Measurements from ENCODE around the gene NT5C1B.

Gene NT5C1B

DNA sequence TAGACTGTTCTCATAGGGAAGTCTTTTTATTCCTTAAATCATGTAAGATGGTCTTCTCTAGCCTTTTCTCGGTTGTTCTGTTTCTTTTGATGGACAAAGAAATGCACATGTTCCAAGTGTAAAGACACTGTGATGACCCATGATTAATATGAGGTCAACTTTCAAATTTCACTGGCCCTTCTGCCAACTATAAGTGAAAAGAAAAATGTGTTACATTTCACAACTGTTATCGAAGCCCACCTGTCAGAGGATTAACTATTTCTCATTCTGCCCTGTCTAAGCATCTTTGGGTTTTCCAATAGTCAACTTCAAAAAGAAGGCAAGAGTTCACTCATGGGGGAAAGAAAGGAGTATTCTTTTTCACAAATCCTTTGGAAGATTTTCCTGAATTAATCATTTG, 32.2 kb downstream of the NT5C1B start:
- no peak for ATAC-seq
- TF ChIP-seq CSDC2 (CRISPR knock-in tag; IDR thresholded peaks at IDR 0.05) (no peak), ZC3H10 (CRISPR knock-in tag; IDR thresholded peaks at IDR 0.05) (no peak), ZFP3 (CRISPR knock-in tag; IDR thresholded peaks at IDR 0.05) (no peak), OSR1 (CRISPR knock-in tag; IDR thresholded peaks at IDR 0.05) (no peak), BACH2 (CRISPR knock-in tag; IDR thresholded peaks at IDR 0.05; ENCODE audit: borderline replicate concordance) (no peak), ESRRG (CRISPR knock-in tag; IDR thresholded peaks at IDR 0.05) (no peak), ZNF8 (CRISPR knock-in tag; IDR thresholded peaks at IDR 0.05) (no peak), ARNTL (CRISPR knock-in tag; IDR thresholded peaks at IDR 0.05; ENCODE audit: borderline replicate concordance, low read depth) (no peak)

DNA sequence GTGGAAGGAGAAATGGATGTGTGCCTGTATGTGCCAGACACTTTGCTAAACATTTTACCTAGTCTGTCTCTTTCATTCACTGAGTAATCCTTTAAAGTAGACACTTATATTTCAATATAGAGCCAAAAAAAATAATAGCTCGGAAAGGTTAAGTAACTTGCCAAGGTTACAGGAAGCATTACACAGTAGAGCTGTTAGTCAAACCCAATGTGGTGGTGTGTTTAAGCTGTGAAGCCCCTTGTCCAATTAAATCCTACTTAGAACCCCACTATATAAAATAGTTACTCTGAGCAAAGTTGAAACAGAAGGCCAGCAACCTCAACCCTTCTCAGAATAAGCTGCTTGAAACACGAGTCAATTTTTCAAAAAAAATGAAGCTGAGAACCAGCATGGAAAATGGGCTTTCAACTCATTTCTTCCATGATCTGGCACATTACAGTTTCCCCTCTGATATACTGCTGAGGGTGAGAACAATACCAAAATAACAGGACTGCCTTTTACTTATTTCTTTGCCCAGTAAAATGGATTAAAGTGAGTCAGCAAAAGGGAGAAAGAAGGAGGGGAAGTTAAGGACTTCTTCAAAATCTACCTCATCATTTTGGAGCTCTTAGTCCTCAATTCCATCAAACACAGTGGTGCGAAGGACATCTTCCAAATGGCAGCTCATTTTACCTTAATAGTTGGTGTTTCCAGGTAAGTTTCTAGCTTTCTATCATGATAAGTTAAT, 36.9 kb downstream of the NT5C1B start:
- peak; percentile 52 for ATAC-seq
- TF ChIP-seq ISL1 (CRISPR knock-in tag; IDR thresholded peaks at IDR 0.05) = peak; percentile 60
- no peak for TF ChIP-seq CSDC2 (CRISPR knock-in tag; IDR thresholded peaks at IDR 0.05)
- TF ChIP-seq TCF4 (CRISPR knock-in tag; IDR thresholded peaks at IDR 0.05; ENCODE audit: borderline replicate concordance) = no peak
- TF ChIP-seq, protein P1, sequence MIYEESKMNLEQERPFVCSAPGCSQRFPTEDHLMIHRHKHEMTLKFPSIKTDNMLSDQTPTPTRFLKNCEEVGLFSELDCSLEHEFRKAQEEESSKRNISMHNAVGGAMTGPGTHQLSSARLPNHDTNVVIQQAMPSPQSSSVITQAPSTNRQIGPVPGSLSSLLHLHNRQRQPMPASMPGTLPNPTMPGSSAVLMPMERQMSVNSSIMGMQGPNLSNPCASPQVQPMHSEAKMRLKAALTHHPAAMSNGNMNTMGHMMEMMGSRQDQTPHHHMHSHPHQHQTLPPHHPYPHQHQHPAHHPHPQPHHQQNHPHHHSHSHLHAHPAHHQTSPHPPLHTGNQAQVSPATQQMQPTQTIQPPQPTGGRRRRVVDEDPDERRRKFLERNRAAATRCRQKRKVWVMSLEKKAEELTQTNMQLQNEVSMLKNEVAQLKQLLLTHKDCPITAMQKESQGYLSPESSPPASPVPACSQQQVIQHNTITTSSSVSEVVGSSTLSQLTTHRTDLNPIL (CRISPR knock-in tag; IDR thresholded peaks at IDR 0.05; ENCODE audit: low read depth) = no peak
- no peak for TF ChIP-seq PPARA (CRISPR knock-in tag; IDR thresholded peaks at IDR 0.05; ENCODE audit: borderline replicate concordance)
- no peak for TF ChIP-seq SNAI2 (CRISPR knock-in tag; IDR thresholded peaks at IDR 0.05)
- no peak for TF ChIP-seq ZFP30 (CRISPR knock-in tag; IDR thresholded peaks at IDR 0.05)

DNA sequence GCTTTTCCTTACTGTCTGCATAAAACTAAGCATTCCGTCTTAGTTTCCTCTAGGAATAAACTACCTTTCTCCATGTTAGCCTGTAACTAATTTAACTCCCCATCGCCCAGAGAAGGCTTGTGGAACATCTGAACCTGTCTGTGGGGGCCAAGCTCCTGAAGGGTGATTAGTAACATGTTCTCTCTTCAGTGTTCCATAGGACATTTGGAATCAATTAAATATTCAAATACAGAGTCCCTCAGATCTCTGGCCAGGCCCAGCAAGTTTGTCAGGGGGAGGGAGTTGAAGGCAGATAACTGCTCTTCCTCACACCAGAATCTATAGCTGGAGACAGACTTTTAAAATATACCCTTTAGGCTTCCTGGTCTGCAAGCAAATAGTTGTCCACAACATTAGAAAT, 37.7 kb downstream of the NT5C1B start:
- ATAC-seq = peak; percentile 54
- TF ChIP-seq GLIS3 (CRISPR knock-in tag; IDR thresholded peaks at IDR 0.05) = no peak
- peak; percentile 53; the same call in 1 of the 2 replicates for TF ChIP-seq TCF4 (CRISPR knock-in tag; IDR thresholded peaks at IDR 0.05; ENCODE audit: borderline replicate concordance)
- TF ChIP-seq, protein P2, sequence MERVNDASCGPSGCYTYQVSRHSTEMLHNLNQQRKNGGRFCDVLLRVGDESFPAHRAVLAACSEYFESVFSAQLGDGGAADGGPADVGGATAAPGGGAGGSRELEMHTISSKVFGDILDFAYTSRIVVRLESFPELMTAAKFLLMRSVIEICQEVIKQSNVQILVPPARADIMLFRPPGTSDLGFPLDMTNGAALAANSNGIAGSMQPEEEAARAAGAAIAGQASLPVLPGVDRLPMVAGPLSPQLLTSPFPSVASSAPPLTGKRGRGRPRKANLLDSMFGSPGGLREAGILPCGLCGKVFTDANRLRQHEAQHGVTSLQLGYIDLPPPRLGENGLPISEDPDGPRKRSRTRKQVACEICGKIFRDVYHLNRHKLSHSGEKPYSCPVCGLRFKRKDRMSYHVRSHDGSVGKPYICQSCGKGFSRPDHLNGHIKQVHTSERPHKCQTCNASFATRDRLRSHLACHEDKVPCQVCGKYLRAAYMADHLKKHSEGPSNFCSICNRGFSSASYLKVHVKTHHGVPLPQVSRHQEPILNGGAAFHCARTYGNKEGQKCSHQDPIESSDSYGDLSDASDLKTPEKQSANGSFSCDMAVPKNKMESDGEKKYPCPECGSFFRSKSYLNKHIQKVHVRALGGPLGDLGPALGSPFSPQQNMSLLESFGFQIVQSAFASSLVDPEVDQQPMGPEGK (CRISPR knock-in tag; IDR thresholded peaks at IDR 0.05; ENCODE audit: borderline replicate concordance) = no peak

DNA sequence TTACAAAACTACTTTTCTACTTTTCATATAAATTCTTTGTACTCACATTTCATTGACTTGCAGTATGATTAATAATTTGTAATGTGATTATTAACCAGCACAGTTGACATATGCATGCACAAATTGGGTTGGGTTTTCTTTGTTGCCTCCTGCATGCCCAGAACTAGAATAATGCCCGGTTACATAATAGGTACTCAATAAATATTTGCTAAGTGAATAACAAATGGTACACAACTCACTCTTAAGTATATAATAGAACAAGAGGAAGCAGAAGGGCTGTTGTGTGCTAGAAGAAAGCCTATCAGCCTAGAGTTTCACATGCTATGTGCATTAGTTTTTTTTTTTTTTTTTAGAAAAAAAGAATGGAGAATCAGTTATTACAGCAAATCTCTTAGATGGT, 38.2 kb downstream of the NT5C1B start:
- TF ChIP-seq, protein P3, sequence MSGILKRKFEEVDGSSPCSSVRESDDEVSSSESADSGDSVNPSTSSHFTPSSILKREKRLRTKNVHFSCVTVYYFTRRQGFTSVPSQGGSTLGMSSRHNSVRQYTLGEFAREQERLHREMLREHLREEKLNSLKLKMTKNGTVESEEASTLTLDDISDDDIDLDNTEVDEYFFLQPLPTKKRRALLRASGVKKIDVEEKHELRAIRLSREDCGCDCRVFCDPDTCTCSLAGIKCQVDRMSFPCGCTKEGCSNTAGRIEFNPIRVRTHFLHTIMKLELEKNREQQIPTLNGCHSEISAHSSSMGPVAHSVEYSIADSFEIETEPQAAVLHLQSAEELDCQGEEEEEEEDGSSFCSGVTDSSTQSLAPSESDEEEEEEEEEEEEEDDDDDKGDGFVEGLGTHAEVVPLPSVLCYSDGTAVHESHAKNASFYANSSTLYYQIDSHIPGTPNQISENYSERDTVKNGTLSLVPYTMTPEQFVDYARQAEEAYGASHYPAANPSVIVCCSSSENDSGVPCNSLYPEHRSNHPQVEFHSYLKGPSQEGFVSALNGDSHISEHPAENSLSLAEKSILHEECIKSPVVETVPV (CRISPR knock-in tag; IDR thresholded peaks at IDR 0.05) = no peak
- TF ChIP-seq ZNF565 (CRISPR knock-in tag; conservative IDR thresholded peaks at IDR 0.05; ENCODE audit: low read depth) (no peak), ESRRG (CRISPR knock-in tag; IDR thresholded peaks at IDR 0.05) (no peak), ISL1 (CRISPR knock-in tag; IDR thresholded peaks at IDR 0.05) (no peak), SNAI2 (CRISPR knock-in tag; IDR thresholded peaks at IDR 0.05) (no peak)

DNA sequence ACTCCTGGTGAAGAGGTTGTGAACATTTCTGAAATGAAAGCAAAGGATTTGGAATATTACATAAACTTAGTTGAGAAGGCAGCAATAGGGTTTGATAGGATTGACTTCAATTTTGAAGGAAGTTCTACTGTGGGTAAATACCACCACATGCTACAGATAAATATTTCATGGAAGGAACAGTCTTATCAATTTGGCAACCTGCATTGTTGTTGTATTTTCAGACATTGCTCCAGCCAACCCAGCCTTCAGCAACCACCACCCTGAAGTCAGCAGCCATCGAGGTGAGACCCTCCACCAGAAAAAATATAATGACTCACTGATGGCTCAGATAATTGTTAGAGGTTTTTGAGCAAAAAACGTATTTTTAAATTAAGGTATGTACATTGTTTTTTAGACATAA, 38.9 kb downstream of the NT5C1B start:
- TF ChIP-seq, protein P4, sequence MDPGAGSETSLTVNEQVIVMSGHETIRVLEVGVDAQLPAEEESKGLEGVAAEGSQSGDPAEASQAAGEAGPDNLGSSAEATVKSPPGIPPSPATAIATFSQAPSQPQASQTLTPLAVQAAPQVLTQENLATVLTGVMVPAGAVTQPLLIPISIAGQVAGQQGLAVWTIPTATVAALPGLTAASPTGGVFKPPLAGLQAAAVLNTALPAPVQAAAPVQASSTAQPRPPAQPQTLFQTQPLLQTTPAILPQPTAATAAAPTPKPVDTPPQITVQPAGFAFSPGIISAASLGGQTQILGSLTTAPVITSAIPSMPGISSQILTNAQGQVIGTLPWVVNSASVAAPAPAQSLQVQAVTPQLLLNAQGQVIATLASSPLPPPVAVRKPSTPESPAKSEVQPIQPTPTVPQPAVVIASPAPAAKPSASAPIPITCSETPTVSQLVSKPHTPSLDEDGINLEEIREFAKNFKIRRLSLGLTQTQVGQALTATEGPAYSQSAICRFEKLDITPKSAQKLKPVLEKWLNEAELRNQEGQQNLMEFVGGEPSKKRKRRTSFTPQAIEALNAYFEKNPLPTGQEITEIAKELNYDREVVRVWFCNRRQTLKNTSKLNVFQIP (CRISPR knock-in tag; IDR thresholded peaks at IDR 0.05; ENCODE audit: borderline replicate concordance, low read depth) = no peak
- TF ChIP-seq ZNF70 (CRISPR knock-in tag; IDR thresholded peaks at IDR 0.05) (no peak), GLIS3 (CRISPR knock-in tag; IDR thresholded peaks at IDR 0.05) (no peak), PPARA (CRISPR knock-in tag; IDR thresholded peaks at IDR 0.05; ENCODE audit: borderline replicate concordance) (no peak), TOX (CRISPR knock-in tag; IDR thresholded peaks at IDR 0.05; ENCODE audit: borderline replicate concordance) (no peak), OSR1 (CRISPR knock-in tag; IDR thresholded peaks at IDR 0.05) (no peak)
- no peak for ATAC-seq

More for the DNA sequence above, 38.2 kb downstream of the NT5C1B start:
- ATAC-seq = peak; percentile 15; the same call in 1 of the 3 replicates

Measured in SK-N-SH treated with all-trans-retinoic acid at 6 μM for 48 hours (cell line).